Measurements from ENCODE around the gene RPL26. TPM values are rescaled to one million over a fixed set of nuclear protein-coding genes. Genes with fewer than 3 reads are reported as not detected.

The RPL26 gene
- total and polyA plus RNA-seq, 2 donors (not counting 3 experiments of a cell fraction or from before 2014, with no cell fraction given) = 1,805 to 2,229 TPM

DNA sequence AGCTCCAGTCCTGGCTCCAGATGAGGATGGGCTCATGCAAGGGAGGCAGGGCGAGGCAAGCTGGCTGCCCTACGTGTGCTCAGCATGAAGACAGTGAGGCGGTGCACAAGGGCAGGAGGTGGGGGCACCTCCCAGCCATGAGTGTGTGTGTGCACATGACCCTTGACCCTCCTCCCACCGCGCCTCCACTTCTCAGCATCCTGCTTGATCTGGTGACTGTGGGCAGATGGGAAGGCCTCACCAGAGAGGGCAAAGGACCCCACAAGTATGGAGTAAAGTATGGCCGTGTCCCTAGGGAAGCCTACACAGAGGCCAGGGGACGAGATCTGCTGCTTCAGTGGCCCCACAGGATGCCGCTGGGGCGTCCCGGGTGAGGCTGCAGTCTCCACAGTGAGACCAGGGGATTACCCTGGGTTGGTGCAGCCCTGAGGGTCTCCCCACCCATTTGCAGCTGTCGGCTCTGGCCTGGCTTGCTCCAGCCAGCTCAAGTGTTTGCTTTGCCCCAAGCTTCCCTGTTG lies 22.6 kb upstream of the RPL26 start:
- DNase-seq (ENCODE audit: low read depth, low spot score) (no peak), FAIRE-seq (no peak)
- H3K9ac ChIP-seq (replicated peaks; ENCODE audit: extremely low read depth, insufficient read depth, low read length) = no peak overlapping the region
- TF ChIP-seq JUN (IDR thresholded peaks at IDR 0.05; ENCODE audit: borderline replicate concordance, insufficient read depth, insufficient read length, low read depth) (no peak), POLR2A (IDR thresholded peaks at IDR 0.05; ENCODE audit: low read depth, low read length) (no peak), POLR2AphosphoS5 (IDR thresholded peaks at IDR 0.05; ENCODE audit: insufficient read depth, low read depth, low read length) (no peak), MYC (IDR thresholded peaks at IDR 0.05; ENCODE audit: low read depth, low read length) (no peak), FOS (IDR thresholded peaks at IDR 0.05; ENCODE audit: borderline replicate concordance, insufficient read depth, low read length) (no peak), CTCF (IDR thresholded peaks at IDR 0.05; ENCODE audit: extremely low read depth in 1 of 2, insufficient read depth in 1 of 2, low read depth in 1 of 2, low read length in 2 of 2) (no peak), GATA2 (IDR thresholded peaks at IDR 0.05; ENCODE audit: insufficient read depth, insufficient read length, low read depth, low read length) (no peak), EZH2 (IDR thresholded peaks at IDR 0.05; ENCODE audit: borderline replicate concordance, low read depth, low read length, severe bottlenecking) (no peak)
- TF ChIP-seq, protein P1, sequence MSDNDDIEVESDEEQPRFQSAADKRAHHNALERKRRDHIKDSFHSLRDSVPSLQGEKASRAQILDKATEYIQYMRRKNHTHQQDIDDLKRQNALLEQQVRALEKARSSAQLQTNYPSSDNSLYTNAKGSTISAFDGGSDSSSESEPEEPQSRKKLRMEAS (IDR thresholded peaks at IDR 0.05; ENCODE audit: insufficient read depth, insufficient read length) = no peak
- H3K36me3 ChIP-seq (ENCODE audit: control insufficient read depth in 2 of 2, extremely low read depth in 1 of 2, insufficient read depth in 2 of 2, low read length in 2 of 2) = no peaks in the 10 kb centered on the region
- ChIA-PET POLR2A (no interaction called here), CTCF (interaction anchor here (0.7 to 1.8 kb wide), 3 partner anchors 30 to 340 kb away, joined by 3 to 6 read pairs (median 4); partner anchors contain the start of gene NDEL1)
- no peaks in the 10 kb centered on the region for H3K9me3 ChIP-seq (replicated peaks; ENCODE audit: control insufficient read depth, insufficient read depth, low read length)
- no peaks in the 10 kb centered on the region for H4K20me1 ChIP-seq (replicated peaks; ENCODE audit: control insufficient read depth, extremely low read depth, insufficient read depth, low read length)
- no peaks in the 10 kb centered on the region for H3K4me1 ChIP-seq (ENCODE audit: control insufficient read depth, extremely low read depth, insufficient read depth, low read length)
- no peak overlapping the region for H3K4me2 ChIP-seq (ENCODE audit: insufficient read depth, low read length)
- intact Hi-C loops (cut with micrococcal nuclease) (no loop called here), dilution Hi-C loops (cut with MboI; ENCODE audit: extremely low pct_ligation_motif_present, low sequenced_read_pairs) (no loop called here)
- no peak overlapping the region for H2AFZ ChIP-seq (ENCODE audit: low read depth, low read length)
- H3K27me3 ChIP-seq (ENCODE audit: control insufficient read depth in 2 of 2, insufficient read depth in 2 of 2, low read length in 2 of 2) = peaks cover 0 to 3% of the 10 kb centered on the region in 2 experiments
- no peak overlapping the region for H3K4me3 ChIP-seq (replicated peaks in 1 of 3; ENCODE audit: insufficient read depth in 1 of 3, low read depth in 1 of 3, low read length in 3 of 3)
- no TSS peak for BruUV-seq (replicated peaks)
- no peaks in the 10 kb centered on the region for H3K79me2 ChIP-seq (ENCODE audit: control insufficient read depth, insufficient read depth, low read length)
- no peaks in the 10 kb centered on the region for H3K9me1 ChIP-seq (replicated peaks; ENCODE audit: control insufficient read depth, extremely low read depth, insufficient read depth, low read length)
- no peak overlapping the region for H3K27ac ChIP-seq (ENCODE audit: insufficient read depth, low read depth, low read length)

Data from endothelial cell of umbilical vein (primary cell).